ENCODE measurements around the gene PF4V1. TPM values are rescaled to one million over a fixed set of nuclear protein-coding genes. Genes with fewer than 3 reads are reported as not detected.

The PF4V1 gene
- total and polyA plus RNA-seq, 12 donors, result 0.72 TPM; not detected in 11

DNA sequence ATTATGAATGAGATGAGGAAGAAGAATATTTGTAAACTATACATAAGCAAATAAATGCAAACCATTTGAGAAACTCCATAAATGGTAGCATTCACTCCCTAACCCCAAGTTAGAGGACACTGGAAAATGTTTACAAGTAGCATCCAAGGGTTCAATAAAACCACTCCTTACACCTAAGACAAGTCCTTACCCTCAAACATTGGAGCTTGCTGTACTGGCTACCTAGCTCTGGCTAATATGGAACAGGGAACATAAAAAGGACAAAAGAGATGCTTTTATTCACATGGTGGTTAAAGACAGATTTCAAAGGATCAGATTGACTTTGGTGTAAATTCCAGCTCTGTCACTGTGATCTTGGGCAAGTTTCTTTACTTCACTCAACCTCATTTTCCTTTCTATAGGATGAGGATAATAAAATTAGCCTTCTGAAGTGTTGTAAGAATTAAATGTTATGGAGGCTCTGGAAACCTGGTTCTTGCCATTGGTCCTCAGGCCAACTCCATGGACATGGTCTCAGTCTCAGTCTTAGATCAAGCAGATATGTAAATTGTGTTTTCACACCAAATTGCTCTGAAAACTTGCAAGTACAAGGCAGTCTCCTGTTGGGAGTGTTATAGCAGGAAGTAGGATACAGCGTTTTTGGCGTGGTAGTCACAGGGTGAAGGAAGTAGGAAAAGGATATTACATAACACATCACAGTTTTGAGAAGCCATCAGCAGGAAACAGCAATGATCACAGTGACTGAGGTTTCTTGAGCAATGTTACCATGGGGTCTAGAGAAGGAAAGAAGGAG, 19.4 kb downstream of the PF4V1 start:
- DNase-seq, result peak in 1 of 7 donors; percentile 14
- Histone ChIP-seq H3K27me3 (no peaks in the 10 kb centered on the region), H3K36me3 (replicated peaks in 1 of 2) (no peaks in the 10 kb centered on the region), H3K4me1 (replicated peaks in 1 of 2) (peaks cover 0 to 6% of the 10 kb centered on the region in 2 donors), H3K4me3 (no peak overlapping the region), H3K27ac (peak overlapping the region in 2 of 5 donors; percentile 35 to 45), H3K9me3 (replicated peaks in 1 of 3) (no peaks in the 10 kb centered on the region)
- intact Hi-C loops (cut with DNase I), result no loop called here
- 36 to 62% (median 45%) methylated on average over 2 of the region's 2 CpGs for WGBS, 4 donors
- TF ChIP-seq POLR2A (IDR thresholded peaks at IDR 0.05), result no peak
- TF ChIP-seq, protein P1, sequence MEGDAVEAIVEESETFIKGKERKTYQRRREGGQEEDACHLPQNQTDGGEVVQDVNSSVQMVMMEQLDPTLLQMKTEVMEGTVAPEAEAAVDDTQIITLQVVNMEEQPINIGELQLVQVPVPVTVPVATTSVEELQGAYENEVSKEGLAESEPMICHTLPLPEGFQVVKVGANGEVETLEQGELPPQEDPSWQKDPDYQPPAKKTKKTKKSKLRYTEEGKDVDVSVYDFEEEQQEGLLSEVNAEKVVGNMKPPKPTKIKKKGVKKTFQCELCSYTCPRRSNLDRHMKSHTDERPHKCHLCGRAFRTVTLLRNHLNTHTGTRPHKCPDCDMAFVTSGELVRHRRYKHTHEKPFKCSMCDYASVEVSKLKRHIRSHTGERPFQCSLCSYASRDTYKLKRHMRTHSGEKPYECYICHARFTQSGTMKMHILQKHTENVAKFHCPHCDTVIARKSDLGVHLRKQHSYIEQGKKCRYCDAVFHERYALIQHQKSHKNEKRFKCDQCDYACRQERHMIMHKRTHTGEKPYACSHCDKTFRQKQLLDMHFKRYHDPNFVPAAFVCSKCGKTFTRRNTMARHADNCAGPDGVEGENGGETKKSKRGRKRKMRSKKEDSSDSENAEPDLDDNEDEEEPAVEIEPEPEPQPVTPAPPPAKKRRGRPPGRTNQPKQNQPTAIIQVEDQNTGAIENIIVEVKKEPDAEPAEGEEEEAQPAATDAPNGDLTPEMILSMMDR (IDR thresholded peaks at IDR 0.05), result no peak

DNA sequence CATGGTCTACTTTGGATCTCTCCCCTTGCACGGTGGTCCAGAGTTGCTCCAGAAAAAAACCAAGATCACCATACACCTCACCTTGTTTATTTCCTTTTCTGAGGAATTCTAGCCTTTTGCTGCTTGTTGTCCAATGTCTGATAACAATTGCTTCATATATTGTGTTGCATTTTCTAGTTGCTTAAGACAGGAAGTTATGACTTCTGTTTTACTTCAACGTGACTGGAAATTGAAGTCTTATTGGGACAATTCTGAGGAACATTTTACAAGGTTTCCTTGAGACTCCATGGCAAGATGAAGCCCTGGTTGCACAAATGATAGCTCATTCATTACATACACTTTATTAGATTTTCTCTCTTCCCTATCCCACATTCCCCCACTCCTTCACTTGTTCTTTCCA, 21.3 kb downstream of the PF4V1 start:
- no peaks in the 10 kb centered on the region for H3K27me3 ChIP-seq
- no peak for DNase-seq
- intact Hi-C loops (cut with DNase I), result no loop called here
- H3K9me3 ChIP-seq (replicated peaks in 1 of 3), result no peaks in the 10 kb centered on the region
- no peak overlapping the region for H3K27ac ChIP-seq
- WGBS, 4 donors, result 58 to 72% (median 67%) methylated on average over 2 of the region's 2 CpGs
- no peaks in the 10 kb centered on the region for H3K36me3 ChIP-seq (replicated peaks in 1 of 2)
- H3K4me3 ChIP-seq, result no peak overlapping the region
- peaks cover 0 to 2% of the 10 kb centered on the region in 2 donors for H3K4me1 ChIP-seq (replicated peaks in 1 of 2)
- no peak for TF ChIP-seq POLR2A (IDR thresholded peaks at IDR 0.05)
- TF ChIP-seq, protein P1 (IDR thresholded peaks at IDR 0.05), result no peak

DNA sequence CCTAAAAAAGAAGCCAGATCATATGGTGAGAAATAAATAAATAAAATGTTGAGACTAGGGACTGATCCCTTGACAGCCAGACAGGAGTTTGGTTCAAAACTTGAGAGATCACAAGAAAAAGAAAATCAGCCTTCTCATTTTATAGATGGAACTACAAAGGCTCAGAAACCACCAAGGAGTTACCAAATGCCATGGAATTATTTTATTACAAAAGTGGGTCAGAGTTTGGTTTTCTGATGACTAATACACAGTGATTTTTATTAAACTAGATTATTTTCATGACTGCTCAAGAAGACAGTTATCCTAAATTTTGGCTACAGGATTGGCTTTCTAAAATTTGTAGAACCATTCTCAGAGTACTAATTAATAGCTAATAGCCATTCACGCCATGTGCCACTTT, 22.3 kb downstream of the PF4V1 start:
- 74 to 86% (median 79%) methylated on average over 1 of the region's 1 CpG for WGBS, 4 donors
- intact Hi-C loops (cut with DNase I), result no loop called here
- Histone ChIP-seq H3K36me3 (replicated peaks in 1 of 2) (no peaks in the 10 kb centered on the region), H3K27ac (no peak overlapping the region), H3K27me3 (no peaks in the 10 kb centered on the region), H3K4me3 (no peak overlapping the region), H3K9me3 (replicated peaks in 1 of 3) (no peaks in the 10 kb centered on the region), H3K4me1 (replicated peaks in 1 of 2) (no peaks in the 10 kb centered on the region)
- TF ChIP-seq POLR2A (IDR thresholded peaks at IDR 0.05), result no peak
- TF ChIP-seq, protein P1 (IDR thresholded peaks at IDR 0.05), result no peak
- DNase-seq, result no peak

DNA sequence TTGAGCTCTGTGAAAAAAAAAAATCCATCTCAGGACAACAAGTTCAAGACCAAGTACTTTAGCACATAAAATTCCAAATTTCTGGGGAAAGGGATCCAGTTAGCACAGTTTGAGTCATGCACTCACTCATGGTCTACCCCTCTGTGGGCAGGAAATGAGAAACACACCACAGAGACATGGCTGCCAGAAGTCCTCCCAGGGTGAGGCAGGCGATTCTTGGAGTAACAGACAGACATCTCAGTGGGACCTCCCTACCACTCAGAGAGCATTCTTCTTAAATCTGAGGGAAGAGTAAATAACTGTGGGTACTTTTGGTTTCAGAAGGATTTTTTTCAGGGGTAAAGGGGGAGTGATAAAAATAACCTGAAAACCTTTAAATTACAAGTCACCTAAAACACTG, 30.2 kb downstream of the PF4V1 start:
- no peaks in the 10 kb centered on the region for H3K4me1 ChIP-seq (replicated peaks in 1 of 2)
- TF ChIP-seq, protein P1 (IDR thresholded peaks at IDR 0.05), result no peak
- TF ChIP-seq POLR2A (IDR thresholded peaks at IDR 0.05), result no peak
- no peaks in the 10 kb centered on the region for H3K27me3 ChIP-seq
- no peak for DNase-seq
- H3K27ac ChIP-seq, result no peak overlapping the region
- no peaks in the 10 kb centered on the region for H3K9me3 ChIP-seq (replicated peaks in 1 of 3)
- no peak overlapping the region for H3K4me3 ChIP-seq
- intact Hi-C loops (cut with DNase I), result no loop called here
- H3K36me3 ChIP-seq (replicated peaks in 1 of 2), result no peaks in the 10 kb centered on the region
- WGBS, 4 donors, result 47 to 91% (median 58%) methylated on average over 1 of the region's 1 CpG

Measured in adrenal gland (tissue), 12 donors.